ENCODE measurements around the gene LPAR5. TPM values are rescaled to one million over a fixed set of nuclear protein-coding genes. Genes with fewer than 3 reads are reported as not detected.

Gene LPAR5
- total RNA-seq, 6 experiments from 2014 or later = 0.31 to 1.5 (median 0.78) TPM

DNA sequence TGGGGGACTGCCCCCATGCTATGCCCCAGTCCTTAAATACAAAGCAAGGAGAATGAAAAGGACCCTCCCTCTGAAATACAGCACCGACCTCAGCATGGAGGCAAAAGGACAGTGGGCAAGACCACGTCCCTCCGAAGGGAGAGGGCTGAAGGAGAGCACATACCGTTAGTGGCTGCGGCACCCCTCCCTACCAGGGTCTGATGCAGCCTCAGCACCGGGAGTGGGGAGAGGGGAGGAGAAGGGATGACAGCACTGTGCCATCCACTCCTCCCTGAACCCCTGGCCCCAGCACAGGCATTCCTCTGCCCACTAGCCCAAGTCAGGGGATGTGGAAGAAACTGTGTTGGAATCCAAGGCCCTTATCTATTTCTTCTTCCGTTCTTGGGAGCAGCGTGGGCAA lies 15.1 kb upstream of the LPAR5 start:
- ATAC-seq = no peak
- intact Hi-C loops (cut with DNase I) = loop anchor here in 1 of 2 donors (10.0 kb wide), 1 partner anchor 74 kb away; the partner anchor contains the start of gene COPS7A
- no peak overlapping the region for H3K4me3 ChIP-seq
- 70% methylated on average over 3 of the region's 8 CpGs for WGBS (ENCODE audit: insufficient coverage, low coverage, low lambda C conversion rate, missing lambda C conversion rate)
- no peaks in the 10 kb centered on the region for H3K9me3 ChIP-seq
- no peaks in the 10 kb centered on the region for H3K27me3 ChIP-seq
- no peak overlapping the region for H3K27ac ChIP-seq
- H3K36me3 ChIP-seq = peaks cover 0 to 28% (median 10%) of the 10 kb centered on the region in 4 donors
- TF ChIP-seq POLR2A (IDR thresholded peaks at IDR 0.05) (no peak), CTCF (IDR thresholded peaks at IDR 0.05) (no peak)
- H3K4me1 ChIP-seq = peaks cover 0 to 10% (median 5%) of the 10 kb centered on the region in 4 donors
- no peak for DNase-seq

DNA sequence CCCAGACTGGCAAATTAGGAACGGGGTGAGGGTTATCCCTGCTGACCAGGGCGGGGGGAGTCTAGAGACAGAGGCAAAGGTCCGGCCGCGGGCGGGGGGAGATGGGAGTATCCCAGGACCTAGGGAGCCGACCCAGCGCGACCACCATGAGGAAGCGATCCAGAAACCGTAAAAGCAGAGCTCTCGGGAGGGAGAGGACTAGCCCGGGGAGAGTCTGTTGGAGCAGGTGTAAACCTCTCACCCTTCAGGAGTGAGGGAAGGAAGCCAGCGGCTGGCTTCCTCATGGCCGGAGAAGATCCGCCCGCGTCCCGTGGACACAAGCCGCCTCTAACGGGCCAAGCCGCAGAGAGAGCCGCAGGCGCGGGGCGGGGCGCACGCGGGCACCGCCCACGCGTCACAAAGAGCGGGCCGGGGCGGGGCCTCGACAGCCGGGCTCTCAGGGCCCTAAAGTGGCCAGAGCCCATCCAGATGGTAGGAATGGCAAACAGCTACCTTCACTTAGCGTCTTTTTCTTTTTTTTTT lies 11.4 kb upstream of the LPAR5 start, which contains the start of gene ACRBP:
Gene ACRBP, minus strand, starts transcription at position 350 of the 522 bp plus-strand sequence. Its CDS starts 66 bp downstream, at position 284.
- ATAC-seq (peak; percentile 92 to 96 (median 94)), DNase-seq (peak; percentile 73 to 86 (median 82))
- peak within 1 kb of the TSS in 2 of 3 donors; percentile 48 to 53 for H3K27ac ChIP-seq
- H3K9me3 ChIP-seq = no peaks in the 10 kb centered on the region
- no peaks in the 10 kb centered on the region for H3K27me3 ChIP-seq
- H3K4me1 ChIP-seq = no peaks in the 10 kb centered on the region
- intact Hi-C loops (cut with DNase I) = no loop called here
- H3K4me3 ChIP-seq = peak within 1 kb of the TSS; percentile 32 to 57 (median 37)
- TF ChIP-seq CTCF (IDR thresholded peaks at IDR 0.05) (no peak), POLR2A (IDR thresholded peaks at IDR 0.05) (no peak)
- peaks cover 0 to 15% (median 6%) of the 10 kb centered on the region in 4 donors for H3K36me3 ChIP-seq
- 22% methylated on average over 15 of the region's 38 CpGs for WGBS (ENCODE audit: insufficient coverage, low coverage, low lambda C conversion rate, missing lambda C conversion rate)

GRCh38 chr12:6646276-6647082 lies 10.7 kb upstream of the LPAR5 start:
- ATAC-seq (peak in 2 of 4 donors; percentile 6 to 30), DNase-seq (no peak)
- Histone ChIP-seq H3K9me3 (no peaks in the 10 kb centered on the region), H3K4me3 (peak overlapping the region; percentile 32 to 57 (median 37)), H3K4me1 (no peaks in the 10 kb centered on the region), H3K27me3 (no peaks in the 10 kb centered on the region), H3K27ac (peak overlapping the region in 2 of 3 donors; percentile 48 to 53), H3K36me3 (peaks cover 0 to 14% (median 6%) of the 10 kb centered on the region in 4 donors)
- TF ChIP-seq CTCF (IDR thresholded peaks at IDR 0.05) (no peak), POLR2A (IDR thresholded peaks at IDR 0.05) (no peak)
- intact Hi-C loops (cut with DNase I) = no loop called here
- WGBS (ENCODE audit: insufficient coverage, low coverage, low lambda C conversion rate, missing lambda C conversion rate) = 59% methylated on average over 16 of the region's 28 CpGs

DNA sequence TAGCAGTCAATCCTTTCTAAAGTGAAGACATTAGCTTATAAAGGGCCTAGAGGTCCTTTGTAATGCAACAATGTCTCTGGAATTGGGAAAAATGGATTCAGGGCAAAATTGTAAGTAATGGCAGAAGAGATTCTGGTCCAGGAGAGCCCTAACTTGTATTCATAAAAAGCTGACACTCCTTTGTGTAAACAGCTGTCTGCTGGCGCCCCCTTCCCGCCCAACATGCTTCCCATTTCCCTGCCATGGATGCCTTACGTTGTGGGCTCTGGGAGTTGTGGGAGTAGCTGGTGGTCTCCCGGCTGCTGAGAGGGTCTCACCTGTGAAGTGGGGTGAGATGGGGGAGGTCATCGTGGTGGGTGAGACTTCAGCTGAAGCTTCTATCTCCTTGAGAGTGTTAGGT lies 9.1 kb upstream of the LPAR5 start:
- ATAC-seq = no peak

More for the DNA sequence above, 9.1 kb upstream of the LPAR5 start:
- TF ChIP-seq CTCF (IDR thresholded peaks at IDR 0.05) = no peak
- intact Hi-C loops (cut with DNase I) = no loop called here
- 32% methylated on average over 5 of the region's 5 CpGs for WGBS (ENCODE audit: insufficient coverage, low coverage, low lambda C conversion rate, missing lambda C conversion rate)
- Histone ChIP-seq H3K36me3 (no peaks in the 10 kb centered on the region), H3K4me3 (no peak overlapping the region), H3K9me3 (no peaks in the 10 kb centered on the region), H3K4me1 (no peaks in the 10 kb centered on the region), H3K27ac (peak overlapping the region in 1 of 3 donors; percentile 30), H3K27me3 (no peaks in the 10 kb centered on the region)
- DNase-seq = no peak
